GM18519 (cell line): ENCODE measurements around the gene CELSR1.
"Not testable (repeated sequence)": the region's sequence is repeated elsewhere in the genome, so short reads cannot be mapped to it uniquely, and the experiment has no call there.

Experiments
- ATAC-seq: cut with Tn5 transposase; IDR thresholded peaks from one replicate; pipeline ENCODE4 v1.9.1; 2021; ENCODE audit warnings: mild to moderate bottlenecking, moderate library complexity; ENCODE audit not compliant: unreplicated experiment, low FRiP score

CELSR1 gene

GRCh38 chr22:46318576-46318975 lies 218.8 kb downstream of the CELSR1 start:
- no peak for ATAC-seq

DNA sequence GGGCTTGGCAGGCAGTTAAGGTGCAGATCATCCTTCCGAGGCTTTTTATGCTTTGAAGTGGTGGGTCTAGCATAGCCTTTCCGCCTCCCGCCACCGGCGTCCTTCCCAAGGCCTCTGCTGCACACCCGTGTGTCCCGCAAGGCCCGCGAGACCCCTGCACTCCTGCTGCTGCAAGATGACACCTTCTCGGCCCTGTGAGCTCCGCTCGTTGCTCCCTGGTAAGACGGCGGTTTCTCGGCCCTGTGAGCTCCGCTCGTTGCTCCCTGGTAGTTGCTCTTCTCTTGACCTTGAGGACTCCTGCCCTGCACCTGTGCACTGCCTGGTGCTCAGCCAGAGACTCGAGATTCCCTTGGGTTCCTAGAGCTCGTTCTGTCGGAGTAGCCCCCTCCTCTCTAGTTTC lies 219.8 kb downstream of the CELSR1 start:
- ATAC-seq: no peak

GRCh38 chr22:46315976-46316375 lies 221.4 kb downstream of the CELSR1 start:
- no peak for ATAC-seq

- ATAC-seq: not testable (repeated sequence)
Observed at GRCh38 chr22:46312848-46313247, 224.6 kb downstream of the CELSR1 start.

DNA sequence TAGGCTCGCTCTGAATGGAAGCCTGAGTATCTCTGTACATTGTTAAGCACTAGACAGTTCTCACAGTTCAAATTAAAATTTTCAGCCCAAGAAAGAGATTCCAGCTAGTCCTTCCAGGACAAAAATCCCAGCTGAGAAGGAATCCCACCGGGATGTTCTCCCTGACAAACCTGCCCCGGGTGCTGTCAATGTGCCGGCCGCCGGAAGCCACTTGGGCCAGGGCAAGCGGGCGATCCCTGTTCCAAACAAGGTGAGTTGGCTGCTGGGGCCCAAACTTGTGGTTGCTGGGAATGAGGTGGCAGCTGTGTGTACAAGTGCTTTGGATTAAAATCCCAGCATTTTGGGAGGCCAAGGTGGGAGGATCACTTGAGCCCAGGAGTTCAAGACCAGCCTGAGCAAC lies 225.4 kb downstream of the CELSR1 start:
- ATAC-seq: no peak
